GM19463 (cell line): ENCODE data around the gene MKRN2OS.

Experiments used
- ATAC-seq: cut with Tn5 transposase; IDR thresholded peaks from one replicate; pipeline ENCODE4 v1.9.1; 2021; ENCODE audit warnings: mild to moderate bottlenecking, moderate library complexity; ENCODE audit not compliant: unreplicated experiment

The MKRN2OS gene

DNA sequence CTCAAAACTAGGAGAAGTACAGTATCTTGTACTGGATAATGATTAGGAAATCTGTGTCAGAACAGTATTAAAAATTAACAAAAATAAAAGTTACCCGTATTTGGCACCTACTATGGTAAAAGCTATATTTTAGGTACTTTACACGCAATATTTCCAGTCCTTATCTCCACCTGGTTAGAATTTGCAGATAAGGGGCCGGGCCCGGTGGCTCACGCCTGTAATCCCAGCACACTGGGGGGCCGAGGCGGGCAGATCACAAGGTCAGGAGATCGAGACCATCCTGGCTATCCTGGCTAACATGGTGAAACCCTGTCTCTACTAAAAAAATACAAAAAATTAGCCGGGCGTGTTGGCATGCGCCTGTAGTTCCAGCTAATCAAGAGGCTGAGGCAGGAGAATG, 28.4 kb downstream of the MKRN2OS start:
- no peak for ATAC-seq

DNA sequence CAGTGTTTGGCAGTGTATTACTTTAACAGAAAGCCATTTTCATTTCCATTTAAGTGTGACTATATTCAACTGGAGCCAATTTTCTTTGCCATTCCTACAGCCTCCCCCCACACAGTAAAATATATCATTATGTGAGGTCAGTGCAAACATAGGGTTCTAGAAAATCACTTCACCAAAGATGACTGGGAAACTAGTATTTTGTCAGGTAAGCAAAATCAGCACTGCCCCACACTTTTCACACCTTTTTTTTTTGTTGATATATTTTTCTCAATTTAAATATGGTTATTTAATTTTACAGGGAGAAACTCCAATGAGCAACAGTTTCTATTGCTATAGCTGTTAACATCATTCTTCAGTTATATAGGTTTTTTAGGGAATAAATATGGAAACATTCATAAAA, 29.7 kb downstream of the MKRN2OS start:
- ATAC-seq, result no peak

DNA sequence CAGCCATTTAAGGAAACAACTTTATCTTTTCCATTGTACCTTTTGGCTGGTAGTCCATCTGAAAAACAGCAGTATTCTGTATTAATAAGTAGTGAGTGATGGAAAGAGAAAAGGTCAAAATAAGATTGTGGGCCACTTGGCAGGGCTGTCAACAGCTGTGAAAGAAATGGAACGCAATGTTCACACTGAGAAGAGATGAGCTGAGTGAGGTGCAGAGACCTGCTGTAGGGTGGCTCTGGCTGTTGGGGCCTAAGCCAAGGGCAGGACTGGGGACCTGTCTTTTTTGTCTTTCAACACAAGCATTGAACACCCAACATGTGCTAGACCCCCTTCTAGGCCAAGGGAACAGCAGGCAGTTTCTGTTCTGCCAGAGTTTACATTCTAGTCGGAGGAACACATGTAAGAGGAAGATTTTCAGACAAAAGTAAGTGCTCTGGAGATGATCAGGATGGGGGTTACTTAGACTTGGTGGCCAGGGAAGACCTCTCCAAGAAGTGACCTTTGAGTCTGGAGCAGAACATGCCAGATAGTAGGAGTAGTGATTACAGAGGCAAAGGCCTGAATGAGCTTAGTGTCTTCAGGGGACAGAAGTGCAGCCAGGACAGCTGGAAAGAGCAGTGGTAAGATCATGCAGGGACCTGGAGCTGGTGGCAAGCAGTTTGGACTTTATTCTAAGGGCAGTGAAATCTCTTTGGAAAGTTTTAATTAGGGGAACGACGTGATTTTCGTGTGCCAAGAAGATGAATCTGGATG, 31.4 kb downstream of the MKRN2OS start:
- ATAC-seq, result no peak

DNA sequence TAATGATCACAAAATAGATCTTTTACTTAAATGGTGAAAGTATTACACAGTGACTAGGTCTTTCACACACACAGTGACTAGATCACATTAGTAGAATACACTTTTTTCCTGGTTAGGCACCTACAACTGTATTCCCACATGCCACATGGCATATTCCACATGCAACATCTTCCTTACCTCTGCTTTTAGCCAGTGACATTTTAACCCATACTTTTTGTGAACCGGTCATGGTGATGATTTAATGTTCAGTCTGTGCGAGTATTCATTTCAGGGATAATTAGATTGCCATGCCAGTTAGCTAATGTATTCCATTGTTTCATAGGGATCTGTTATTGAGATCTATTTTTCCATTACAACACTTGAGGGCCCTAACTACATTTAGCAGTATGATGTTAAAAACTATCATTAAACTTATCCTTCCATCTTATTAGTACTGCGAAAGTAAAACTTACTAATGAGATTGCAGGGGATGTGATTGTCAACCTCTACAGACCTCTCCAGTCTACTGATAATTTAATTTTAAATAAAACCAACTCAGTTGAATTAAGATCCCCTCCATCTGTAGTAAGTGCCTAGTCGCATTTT, 32.7 kb downstream of the MKRN2OS start:
- ATAC-seq, result no peak

DNA sequence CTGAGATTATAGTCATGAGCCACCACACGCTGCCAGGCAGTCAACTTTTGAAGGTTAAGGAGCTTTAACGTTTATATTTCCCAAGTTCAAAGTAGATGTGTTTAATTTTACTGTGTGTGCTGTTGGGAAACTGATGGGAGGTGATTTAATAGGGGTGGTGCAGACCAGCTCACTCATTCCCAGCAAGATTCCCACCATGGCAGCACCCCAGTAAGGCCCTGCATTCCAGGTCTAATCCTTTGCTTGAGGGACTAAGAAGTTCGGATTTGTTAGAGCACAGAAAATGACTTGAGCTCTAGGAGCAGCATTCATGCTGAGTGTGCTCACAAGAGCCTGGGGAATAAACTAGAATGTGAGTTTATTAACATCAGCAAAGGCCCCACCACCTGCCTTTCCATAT, 35.8 kb downstream of the MKRN2OS start:
- ATAC-seq, result no peak

DNA sequence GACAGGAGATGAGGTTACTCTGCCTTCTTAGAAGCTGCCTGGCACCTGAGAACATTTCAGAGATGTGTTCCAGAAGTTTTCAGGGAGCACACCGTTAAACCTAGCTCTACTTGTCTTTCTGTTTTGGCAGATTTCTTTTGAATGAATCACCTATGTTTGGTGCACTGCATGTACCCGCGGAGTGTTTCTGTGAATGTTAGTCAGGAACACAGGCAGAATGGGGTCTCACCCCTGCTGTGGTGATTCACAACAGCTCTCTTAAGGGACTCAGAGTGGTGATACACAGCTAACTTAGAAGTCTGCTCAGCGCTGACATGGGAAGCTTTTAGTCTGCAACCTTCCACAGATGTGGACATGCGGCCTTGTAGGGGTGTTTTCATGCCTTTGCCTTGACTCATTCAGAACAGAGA, 37.0 kb downstream of the MKRN2OS start:
- ATAC-seq, result no peak

DNA sequence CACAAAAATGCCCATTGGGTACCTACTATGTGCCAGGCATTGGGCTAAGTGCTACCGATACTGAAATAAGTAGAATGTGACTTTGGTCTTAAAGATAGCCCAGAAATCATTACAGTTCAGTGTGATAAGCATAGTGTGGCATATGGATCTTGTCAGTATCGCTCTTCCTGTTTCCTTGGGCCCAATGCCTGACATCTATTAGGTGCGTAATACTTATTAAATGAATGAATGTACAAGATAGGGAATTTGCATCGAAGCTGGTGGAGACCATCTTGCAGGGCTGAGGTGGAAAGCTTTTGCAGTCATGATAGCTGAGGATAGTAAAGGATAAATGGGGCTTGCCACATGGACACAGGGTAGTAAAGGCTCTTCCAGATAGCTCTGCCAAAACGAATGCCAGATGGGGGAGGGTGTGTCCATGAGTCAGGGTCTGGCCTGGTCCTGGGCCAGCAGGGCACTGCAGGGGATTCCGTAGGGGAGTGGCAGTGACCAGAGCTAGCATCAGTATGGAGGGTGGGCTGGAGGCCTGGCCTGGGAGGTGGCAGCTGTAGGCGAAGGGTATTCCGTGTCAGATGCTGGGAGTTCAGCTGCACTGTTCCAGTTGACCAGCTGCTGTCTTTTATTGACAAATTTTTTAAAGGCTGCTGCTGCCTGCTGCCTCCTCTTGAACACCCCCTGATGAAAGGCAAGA, 37.6 kb downstream of the MKRN2OS start:
- ATAC-seq, result no peak

DNA sequence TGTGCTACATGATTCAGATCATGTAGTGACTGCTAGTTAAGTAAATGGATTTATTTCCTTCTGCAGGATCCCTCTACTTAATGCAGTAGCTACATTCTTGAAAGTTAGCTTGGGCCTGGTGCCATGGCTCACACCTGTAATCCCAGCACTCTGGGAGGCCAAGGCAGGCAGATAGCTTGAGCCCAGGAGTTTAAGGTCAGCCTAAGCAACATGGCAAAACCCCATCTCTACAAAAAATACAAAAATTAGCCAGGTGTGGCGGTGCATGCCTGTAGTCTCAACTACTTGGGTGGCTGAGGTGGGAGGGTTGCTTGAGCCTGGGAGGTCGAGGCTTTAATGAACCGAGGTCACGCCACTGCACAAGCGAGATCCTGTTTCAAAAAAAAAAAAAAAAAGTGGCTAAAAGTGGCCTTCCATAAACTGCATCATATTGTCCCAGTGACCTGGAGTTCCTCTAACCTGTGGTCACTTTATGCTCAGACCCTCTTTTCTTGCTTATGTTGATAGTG, 39.0 kb downstream of the MKRN2OS start:
- no peak for ATAC-seq

DNA sequence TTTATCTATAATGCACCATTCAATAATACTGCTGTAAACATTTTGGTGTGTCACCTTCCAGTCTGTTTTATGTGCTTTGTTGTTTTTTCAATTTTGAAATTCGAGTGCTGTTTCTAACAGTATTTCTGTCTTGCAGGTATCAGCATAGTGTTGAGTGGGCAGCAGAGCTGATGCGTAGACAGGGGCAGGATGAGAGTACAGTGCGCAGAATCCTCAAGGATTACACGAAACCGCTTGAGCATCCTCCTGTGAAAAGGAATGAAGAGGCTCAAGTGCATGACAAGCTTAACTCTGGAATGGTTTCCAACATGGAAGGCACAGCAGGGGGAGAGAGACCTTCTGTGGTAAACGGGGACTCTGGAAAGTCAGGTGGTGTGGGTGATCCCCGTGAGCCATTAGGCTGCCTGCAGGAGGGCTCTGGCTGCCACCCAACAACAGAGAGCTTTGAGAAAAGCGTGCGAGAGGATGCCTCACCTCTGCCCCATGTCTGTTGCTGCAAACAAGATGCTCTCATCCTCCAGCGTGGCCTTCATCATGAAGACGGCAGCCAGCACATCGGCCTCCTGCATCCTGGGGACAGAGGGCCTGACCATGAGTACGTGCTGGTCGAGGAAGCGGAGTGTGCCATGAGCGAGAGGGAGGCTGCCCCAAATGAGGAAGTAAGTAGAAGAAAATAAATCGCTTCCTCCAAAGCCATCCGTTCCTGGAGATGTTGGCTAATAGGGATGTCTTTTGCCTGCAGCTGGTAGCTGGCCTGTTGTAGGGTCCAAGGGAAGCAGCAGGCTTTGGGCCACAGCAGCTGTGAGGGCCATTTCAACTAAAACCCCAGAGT, 42.0 kb downstream of the MKRN2OS start:
- no peak for ATAC-seq

DNA sequence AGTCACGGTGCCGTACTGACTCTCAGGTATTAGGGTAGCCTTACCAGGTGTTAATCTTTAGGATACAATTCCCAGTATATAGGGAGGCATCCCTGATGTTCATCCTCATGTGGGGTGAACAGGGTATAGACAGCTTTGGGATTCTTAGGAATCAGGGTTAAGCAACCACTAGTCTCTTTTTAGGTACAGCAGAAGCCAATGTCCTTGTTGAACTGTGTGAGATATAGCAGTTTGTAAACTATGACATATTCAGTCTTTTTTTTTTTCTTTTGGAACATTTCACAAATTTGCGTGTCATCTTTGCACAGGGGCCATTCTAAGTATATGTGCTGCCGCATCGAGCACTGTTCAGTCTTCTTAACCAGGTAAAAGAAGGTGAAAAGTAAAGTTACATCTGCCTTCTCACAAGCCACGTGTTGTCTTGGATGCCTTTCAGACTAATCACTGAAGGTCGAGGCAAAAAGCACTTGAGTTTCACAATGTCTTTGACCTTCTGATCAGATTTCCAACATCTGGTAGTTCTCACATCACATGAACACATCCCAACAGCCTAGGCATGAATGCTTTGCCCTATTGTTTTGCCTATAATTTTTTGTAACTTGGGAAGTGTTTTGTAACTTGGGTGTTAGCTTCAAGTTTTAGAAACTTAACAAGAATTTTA, 43.8 kb downstream of the MKRN2OS start:
- no peak for ATAC-seq

DNA sequence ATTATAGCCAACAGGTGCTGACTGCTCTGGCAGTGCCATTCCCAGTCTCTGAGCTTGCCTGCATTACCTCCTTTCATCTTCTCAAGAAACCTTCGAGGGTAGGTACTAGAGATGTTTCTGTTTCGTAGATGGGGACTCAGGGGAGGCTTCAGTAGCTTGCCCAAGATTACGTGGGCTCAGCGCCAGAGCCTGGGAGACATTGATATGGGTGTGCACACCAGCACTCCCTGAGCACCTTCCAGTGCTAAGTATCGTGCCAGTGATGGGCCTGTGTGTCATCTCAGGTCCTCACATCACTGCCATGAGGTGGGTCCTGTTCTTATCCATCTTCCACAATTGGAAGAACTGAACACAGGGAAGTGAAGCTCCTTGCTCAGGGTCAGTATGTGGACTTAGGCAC, 45.8 kb downstream of the MKRN2OS start:
- no peak for ATAC-seq

DNA sequence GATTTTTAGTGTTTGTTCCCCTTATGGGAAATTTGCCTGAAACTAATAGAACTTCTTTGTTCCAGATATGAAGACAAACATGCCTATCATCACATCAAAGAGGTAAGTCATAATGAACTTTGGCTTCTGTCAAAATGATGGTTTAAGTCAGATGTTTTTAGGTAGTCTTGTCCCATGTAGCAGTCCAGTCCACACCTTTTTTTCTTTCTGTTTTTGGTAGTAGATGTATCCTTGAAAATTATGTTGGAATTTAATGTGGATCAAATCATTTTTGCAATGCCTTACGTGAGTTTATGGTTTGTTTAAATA, 48.9 kb downstream of the MKRN2OS start:
- no peak for ATAC-seq

DNA sequence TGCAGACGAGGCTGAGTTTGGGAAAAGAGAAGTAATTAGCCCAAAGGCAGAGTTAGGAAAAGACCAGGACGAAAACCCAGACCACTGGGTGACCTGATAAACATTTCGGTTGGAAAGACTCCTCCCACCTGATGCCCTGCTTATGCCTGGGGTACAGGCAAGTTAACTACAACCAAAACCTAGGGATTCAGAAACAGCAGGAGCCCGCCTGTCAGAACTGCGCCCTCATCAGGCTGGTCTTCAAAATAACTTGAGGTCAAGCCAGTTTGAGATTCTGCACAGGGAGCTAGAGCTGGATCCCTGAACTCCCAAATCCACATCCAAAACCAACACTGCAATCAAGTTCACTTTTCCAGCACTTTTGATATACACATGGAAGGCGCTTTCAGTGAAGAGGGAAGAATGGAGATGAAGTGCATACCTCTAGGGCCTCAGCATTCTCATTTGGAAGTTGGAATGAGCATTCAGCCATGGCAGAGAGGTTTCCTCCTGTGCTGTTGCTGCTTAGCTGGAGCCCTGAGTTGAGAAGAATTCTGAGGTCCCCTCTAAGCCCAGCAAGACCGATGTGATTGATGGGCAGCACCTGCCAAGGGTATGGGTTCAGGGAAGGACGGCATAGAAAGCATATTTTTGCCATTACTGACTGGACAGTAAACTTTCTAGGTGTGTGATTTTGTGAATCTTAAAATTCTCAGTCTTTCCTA, 49.4 kb downstream of the MKRN2OS start:
- no peak for ATAC-seq

DNA sequence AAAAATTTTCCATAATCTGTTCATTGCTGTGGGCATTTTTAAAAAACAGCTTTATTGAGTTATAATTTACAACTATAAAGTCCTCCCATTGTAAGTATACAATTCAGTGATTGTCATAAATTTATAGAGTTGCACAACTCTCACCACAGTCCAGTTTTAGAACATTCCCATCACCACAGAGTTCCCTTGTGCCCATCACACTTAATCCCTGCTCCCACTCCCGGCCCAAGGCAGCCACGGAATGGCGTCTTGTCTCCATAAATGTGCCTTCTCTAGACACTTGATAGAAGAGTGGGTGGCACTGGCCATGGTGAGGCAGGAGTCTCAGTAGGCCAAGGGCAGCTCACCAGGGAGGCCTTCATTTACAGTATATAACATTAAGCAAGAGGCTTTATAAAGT, 54.8 kb downstream of the MKRN2OS start:
- no peak for ATAC-seq

DNA sequence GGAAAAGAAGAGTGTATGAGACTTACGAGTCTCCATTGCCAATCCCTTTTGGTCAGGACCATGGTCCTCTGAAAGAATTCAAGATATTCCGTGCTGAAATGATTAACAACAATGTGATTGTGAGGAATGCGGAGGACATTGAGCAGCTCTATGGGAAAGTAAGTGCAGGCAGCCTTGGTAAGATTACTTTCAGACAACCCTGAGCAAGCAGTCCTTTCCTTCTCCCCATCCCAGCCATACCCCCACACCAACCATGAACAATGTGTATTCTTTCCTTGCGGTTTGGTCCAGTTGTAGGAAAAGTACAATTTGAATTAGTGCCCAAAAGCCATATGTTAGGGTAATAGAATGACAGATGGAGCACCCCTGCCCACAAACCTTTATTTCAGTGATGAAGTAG, 55.5 kb downstream of the MKRN2OS start:
- no peak for ATAC-seq
